Mucosa of rectum (tissue), 2 donors: ENCODE data around the gene MB21D2.

Source experiments
- H3K27ac ChIP-seq, 2 donors: one replicate each; pipeline ENCODE4 v1.7.0; 2013; ENCODE audit warnings: inconsistent platforms in 2 of 2, low read depth in 2 of 2, low read length in 2 of 2
- H3K27me3 ChIP-seq, 2 donors: one replicate each; pipeline ENCODE4 v1.7.0; 2013; ENCODE audit warnings: low read length in 2 of 2; ENCODE audit not compliant: control insufficient read depth in 2 of 2, insufficient read depth in 2 of 2
- H3K36me3 ChIP-seq, 2 donors: one replicate each; pipeline ENCODE4 v1.7.0; 2013; ENCODE audit warnings: low read length in 2 of 2; ENCODE audit not compliant: control insufficient read depth in 2 of 2, insufficient read depth in 2 of 2
- H3K4me1 ChIP-seq, 2 donors: one replicate each; pipeline ENCODE4 v1.7.0; 2013; ENCODE audit warnings: low read length in 2 of 2, mild to moderate bottlenecking in 1 of 2; ENCODE audit not compliant: control insufficient read depth in 2 of 2, insufficient read depth in 2 of 2
- H3K4me3 ChIP-seq, 2 donors: one replicate each; pipeline ENCODE4 v1.7.0; 2013; ENCODE audit warnings: low read length in 2 of 2
- H3K9ac ChIP-seq, 2 donors: one replicate each; pipeline ENCODE4 v1.7.0; 2013; ENCODE audit warnings: low read length in 2 of 2, low read depth in 1 of 2, mild to moderate bottlenecking in 1 of 2
- H3K9me3 ChIP-seq, 2 donors: one replicate each; pipeline ENCODE4 v1.7.0; 2013; ENCODE audit warnings: low read length in 2 of 2; ENCODE audit not compliant: control insufficient read depth in 2 of 2
- donor health status: healthy.
- donor health status: Normal muscosa, but diverticular disease.

The MB21D2 gene

GRCh38 chr3:192883512-192883911 is 34.1 kb downstream of the MB21D2 start:
- Histone ChIP-seq H3K9me3 (no peaks in the 10 kb centered on the region), H3K4me1 (no peaks in the 10 kb centered on the region), H3K27me3 (no peaks in the 10 kb centered on the region), H3K27ac (no peak overlapping the region), H3K4me3 (no peak overlapping the region), H3K36me3 (no peaks in the 10 kb centered on the region), H3K9ac (no peak overlapping the region)

GRCh38 chr3:192881159-192881786 is 36.4 kb downstream of the MB21D2 start:
- Histone ChIP-seq H3K4me3 (no peak overlapping the region), H3K9me3 (no peaks in the 10 kb centered on the region), H3K4me1 (no peaks in the 10 kb centered on the region), H3K36me3 (no peaks in the 10 kb centered on the region), H3K27ac (no peak overlapping the region), H3K27me3 (no peaks in the 10 kb centered on the region), H3K9ac (no peak overlapping the region)

- Histone ChIP-seq H3K27me3 (no peaks in the 10 kb centered on the region), H3K36me3 (no peaks in the 10 kb centered on the region), H3K9ac (no peak overlapping the region), H3K4me3 (no peak overlapping the region), H3K9me3 (no peaks in the 10 kb centered on the region), H3K4me1 (no peaks in the 10 kb centered on the region), H3K27ac (no peak overlapping the region)
These were observed 37.3 kb downstream of the MB21D2 start for GRCh38 chr3:192880313-192880712.

- Histone ChIP-seq H3K4me3 (no peak overlapping the region), H3K36me3 (no peaks in the 10 kb centered on the region), H3K9ac (no peak overlapping the region), H3K4me1 (no peaks in the 10 kb centered on the region), H3K27ac (no peak overlapping the region), H3K9me3 (no peaks in the 10 kb centered on the region), H3K27me3 (no peaks in the 10 kb centered on the region)
These were observed 38.2 kb downstream of the MB21D2 start for GRCh38 chr3:192879346-192880031.

- Histone ChIP-seq H3K36me3 (no peaks in the 10 kb centered on the region), H3K4me1 (no peaks in the 10 kb centered on the region), H3K4me3 (no peak overlapping the region), H3K27ac (no peak overlapping the region), H3K9me3 (no peaks in the 10 kb centered on the region), H3K27me3 (no peaks in the 10 kb centered on the region), H3K9ac (no peak overlapping the region)
These were observed 41.6 kb downstream of the MB21D2 start for GRCh38 chr3:192875971-192876565.

- Histone ChIP-seq H3K27ac (no peak overlapping the region), H3K4me3 (no peak overlapping the region), H3K4me1 (no peaks in the 10 kb centered on the region), H3K9ac (no peak overlapping the region), H3K36me3 (no peaks in the 10 kb centered on the region), H3K27me3 (no peaks in the 10 kb centered on the region), H3K9me3 (no peaks in the 10 kb centered on the region)
These were observed 46.8 kb downstream of the MB21D2 start for GRCh38 chr3:192870822-192871221.

- Histone ChIP-seq H3K27ac (no peak overlapping the region), H3K4me1 (no peaks in the 10 kb centered on the region), H3K36me3 (no peaks in the 10 kb centered on the region), H3K27me3 (no peaks in the 10 kb centered on the region), H3K9ac (no peak overlapping the region), H3K9me3 (no peaks in the 10 kb centered on the region), H3K4me3 (no peak overlapping the region)
These were observed 48.3 kb downstream of the MB21D2 start for GRCh38 chr3:192869131-192870031.

- Histone ChIP-seq H3K9ac (no peak overlapping the region), H3K4me3 (no peak overlapping the region), H3K4me1 (no peaks in the 10 kb centered on the region), H3K36me3 (no peaks in the 10 kb centered on the region), H3K27me3 (no peaks in the 10 kb centered on the region), H3K27ac (no peak overlapping the region), H3K9me3 (no peaks in the 10 kb centered on the region)
These were observed 50.0 kb downstream of the MB21D2 start for GRCh38 chr3:192867645-192868044.

- Histone ChIP-seq H3K4me3 (no peak overlapping the region), H3K36me3 (no peaks in the 10 kb centered on the region), H3K9ac (no peak overlapping the region), H3K27me3 (no peaks in the 10 kb centered on the region), H3K27ac (no peak overlapping the region), H3K9me3 (no peaks in the 10 kb centered on the region), H3K4me1 (no peaks in the 10 kb centered on the region)
These were observed 50.9 kb downstream of the MB21D2 start for GRCh38 chr3:192866804-192867203.

- Histone ChIP-seq H3K36me3 (no peaks in the 10 kb centered on the region), H3K9me3 (no peaks in the 10 kb centered on the region), H3K4me3 (no peak overlapping the region), H3K9ac (no peak overlapping the region), H3K27ac (no peak overlapping the region), H3K27me3 (no peaks in the 10 kb centered on the region), H3K4me1 (no peaks in the 10 kb centered on the region)
These were observed 52.7 kb downstream of the MB21D2 start for GRCh38 chr3:192864941-192865340.
